T47D (cell line): ENCODE results near the gene PNP.

Experiments
- DNase-seq, 2 experiments: peaks; one replicate each; pipeline versions ENCODE4 v3.0.0 to v3.0.0-alpha.2; 2011 to 2012; ENCODE audit warnings: low read depth in 1 of 2, low spot score in 1 of 2
- JUND ChIP-seq: IDR thresholded peaks from 2 replicates; pipeline ENCODE4 v1.6.1; 2012; ENCODE audit warnings: low read depth
- in situ Hi-C: cut with HindIII; loops from 2 replicates; pipeline ENCODE4 v1.10.0; 2016; ENCODE audit warnings: low sequenced_read_pairs, low pct_unique_long_range_greater_than_20kb

Gene PNP

GRCh38 chr14:20469242-20469889, at the start of gene PNP:
TSS of gene PNP (plus strand) at chr14:20469406. CDS start at chr14:20469525, 119 bp downstream.
- in situ Hi-C loops, result no loop called here
- TF ChIP-seq JUND, result no peak
- DNase-seq, result peak; percentile 82 to 90

DNA sequence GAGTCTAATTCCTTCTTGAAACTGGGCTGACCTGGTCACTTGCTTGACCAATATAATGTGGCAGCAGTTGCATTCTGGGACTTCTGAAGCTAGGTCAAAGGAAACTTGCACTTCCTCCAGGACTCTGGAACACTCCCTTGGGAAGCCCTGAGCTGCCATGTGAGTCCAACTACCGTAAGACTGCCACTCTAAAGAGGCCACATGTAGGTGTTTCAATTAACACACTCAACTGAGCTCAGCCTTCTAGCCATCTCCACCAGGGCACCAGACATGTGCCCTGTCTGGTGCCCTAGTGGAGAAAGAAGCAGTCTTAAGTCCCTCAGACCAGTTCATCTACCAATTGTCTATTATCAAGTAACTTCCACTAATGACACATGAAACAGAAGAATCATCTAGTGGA, 49.8 kb upstream of the PNP start:
- TF ChIP-seq JUND, result no peak
- DNase-seq, result no peak
- in situ Hi-C loops, result no loop called here

DNA sequence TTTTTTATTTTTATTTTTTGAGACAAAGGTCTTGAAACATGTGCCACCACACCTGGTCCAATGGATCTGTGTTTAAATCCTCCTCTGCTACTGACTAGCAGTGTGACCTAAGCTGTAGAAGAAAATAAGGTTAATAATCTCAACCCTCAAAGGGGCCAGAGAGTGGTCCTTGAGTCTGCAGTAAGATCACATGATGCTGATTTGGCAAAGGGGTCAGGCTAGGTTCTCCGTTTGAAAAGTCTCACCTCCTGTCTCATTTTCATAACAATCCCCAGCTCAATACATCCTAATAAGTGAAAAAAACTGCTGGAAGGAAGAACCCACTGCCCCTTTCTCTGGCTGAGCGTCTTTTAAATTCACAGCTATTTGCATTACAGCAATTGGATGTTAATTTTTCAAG, 47.9 kb upstream of the PNP start:
- no peak for TF ChIP-seq JUND
- in situ Hi-C loops, result no loop called here
- no peak for DNase-seq

GRCh38 chr14:20422886-20423285, 46.3 kb upstream of the PNP start:
- DNase-seq, result no peak
- in situ Hi-C loops, result no loop called here
- TF ChIP-seq JUND, result no peak

- no peak for DNase-seq
- in situ Hi-C loops, result no loop called here
- no peak for TF ChIP-seq JUND
Measured at GRCh38 chr14:20424851-20425250, 44.4 kb upstream of the PNP start.

DNA sequence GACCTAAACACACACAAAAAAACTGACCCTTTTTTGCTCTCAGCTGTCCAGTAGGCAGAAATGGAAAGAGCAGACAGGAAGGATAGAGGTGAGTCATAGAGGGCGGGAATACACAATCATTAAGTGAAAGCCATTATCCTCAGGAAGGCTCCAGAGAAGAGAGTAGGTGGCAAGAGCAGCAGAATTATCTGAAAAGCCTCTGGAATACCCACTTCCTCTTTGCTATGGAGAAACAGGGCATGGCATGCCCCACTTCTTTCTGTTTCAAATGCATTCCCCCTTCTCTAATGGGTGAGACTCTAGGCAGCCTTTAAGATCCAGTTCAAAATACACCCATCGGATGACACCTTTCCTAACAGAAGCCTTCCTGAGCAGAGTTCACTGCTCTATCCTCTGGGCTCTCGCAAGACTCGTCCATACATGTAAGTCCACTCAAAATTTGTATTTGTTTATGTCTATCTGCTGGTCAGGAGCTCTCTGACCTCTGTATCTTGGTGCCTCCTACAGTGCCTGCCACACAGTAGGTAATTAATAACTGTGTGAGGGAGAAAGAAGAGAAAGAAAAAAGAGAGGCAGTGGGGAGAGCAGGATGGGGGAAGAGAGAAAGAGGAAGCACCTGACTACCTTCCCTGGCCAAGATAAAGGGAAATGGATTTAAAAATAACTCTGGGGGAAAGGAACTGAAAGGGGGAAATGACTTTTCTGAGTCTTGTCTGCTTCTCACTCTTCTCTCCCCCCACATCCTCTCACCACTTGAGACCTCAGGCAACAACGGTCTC, 41.8 kb upstream of the PNP start:
- TF ChIP-seq JUND, result no peak
- in situ Hi-C loops, result no loop called here
- DNase-seq, result no peak

GRCh38 chr14:20428010-20428365, 41.2 kb upstream of the PNP start:
- no peak for TF ChIP-seq JUND
- in situ Hi-C loops, result no loop called here
- DNase-seq, result no peak

GRCh38 chr14:20428802-20429201, 40.4 kb upstream of the PNP start:
- in situ Hi-C loops, result no loop called here
- DNase-seq, result peak in 1 of 2 experiments; percentile 3
- no peak for TF ChIP-seq JUND

GRCh38 chr14:20429801-20430669, 39.2 kb upstream of the PNP start:
- no peak for TF ChIP-seq JUND

GRCh38 chr14:20434701-20435581, 34.3 kb upstream of the PNP start:
- in situ Hi-C loops, result no loop called here
- no peak for TF ChIP-seq JUND
- no peak for DNase-seq

More at GRCh38 chr14:20429801-20430669, 39.2 kb upstream of the PNP start:
- DNase-seq, result no peak
- in situ Hi-C loops, result no loop called here

DNA sequence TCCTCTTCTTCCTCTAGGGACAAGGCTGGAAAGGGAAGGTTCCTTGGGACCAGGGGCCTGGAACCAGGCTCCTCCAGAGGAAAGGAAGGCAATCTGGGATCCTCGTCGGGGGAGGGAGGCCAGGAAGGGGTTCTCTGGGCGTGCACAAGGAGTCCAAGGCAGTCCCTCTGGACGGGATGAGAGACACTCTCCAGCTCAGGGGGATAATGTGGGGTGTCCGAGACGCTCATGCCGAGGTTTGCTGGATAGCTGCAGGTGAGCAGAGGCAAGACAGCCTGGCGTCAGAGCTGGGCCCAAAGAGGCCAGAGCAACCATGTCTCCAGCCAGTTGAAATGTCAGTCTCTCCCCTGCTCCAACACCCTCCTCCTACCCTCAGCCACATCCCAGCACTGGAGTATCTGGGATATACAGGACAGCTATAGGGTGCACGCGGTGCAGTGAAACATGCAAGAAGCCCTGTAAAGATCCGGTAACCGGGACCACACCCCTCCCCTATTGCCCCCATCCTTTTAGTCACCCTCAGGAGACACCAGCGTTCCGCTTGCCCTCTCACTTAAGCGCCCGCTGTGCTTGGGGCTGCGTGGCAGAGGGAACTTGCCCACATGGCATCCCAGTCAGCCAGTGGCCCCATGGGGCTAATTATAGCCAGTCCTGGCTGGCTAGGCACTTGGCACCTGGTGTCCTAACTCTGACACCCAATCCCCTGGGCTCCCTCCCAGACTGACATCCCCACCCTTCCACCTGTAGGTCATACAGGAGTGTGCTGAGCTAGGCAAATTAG, 33.4 kb upstream of the PNP start, which contains the start of gene KLHL33:
KLHL33 (minus strand) TSS at position 585 of the 781 bp plus-strand sequence; CDS start at position 230, 355 bp downstream.
- in situ Hi-C loops, result no loop called here
- TF ChIP-seq JUND, result no peak
- no peak for DNase-seq

GRCh38 chr14:20436363-20436755, 32.8 kb upstream of the PNP start:
- no peak for TF ChIP-seq JUND
- in situ Hi-C loops, result no loop called here
- DNase-seq, result no peak
